ENCODE measurements around the gene CROCC. TPM values are rescaled to one million over a fixed set of nuclear protein-coding genes. Genes with fewer than 3 reads are reported as not detected.

Gene CROCC
- polyA plus RNA-seq, 1 donor (not counting 4 experiments of a cell fraction or from before 2014, with no cell fraction given), result 8.2 TPM

DNA sequence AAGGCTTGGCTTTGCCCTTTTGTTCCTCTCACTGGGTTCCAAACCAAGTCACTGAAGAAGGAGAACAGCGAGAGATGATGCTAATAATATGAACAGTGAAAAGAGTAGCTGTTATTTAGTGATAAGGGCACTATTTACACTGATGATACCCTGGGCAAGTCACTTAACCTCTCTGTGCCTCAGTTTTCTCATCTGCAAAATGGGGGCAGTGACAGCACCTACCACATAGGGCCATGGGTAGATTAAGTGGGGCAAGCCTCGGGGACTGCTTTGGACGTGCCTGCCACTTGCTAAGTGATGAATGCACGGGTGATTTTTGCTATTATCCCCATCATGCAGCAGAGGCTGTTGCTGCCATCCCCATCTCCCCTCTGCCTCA is 80.8 kb downstream of the CROCC start:
- Histone ChIP-seq H3K9me3 (ENCODE audit: control insufficient read depth, low read depth, low read length) (no peaks in the 10 kb centered on the region), H3K79me2 (ENCODE audit: control insufficient read depth, insufficient read depth, low read length) (peaks cover 3% of the 10 kb centered on the region), H3K27ac (ENCODE audit: control insufficient read depth, insufficient read depth, low read length) (no peak overlapping the region), H3K9me1 (ENCODE audit: control insufficient read depth, extremely low read depth, insufficient read depth, low read length) (peaks cover 5% of the 10 kb centered on the region), H3K9ac (ENCODE audit: control insufficient read depth, extremely low read depth, insufficient read depth, low read length) (no peak overlapping the region), H3K4me3 (ENCODE audit: control insufficient read depth in 2 of 3, extremely low read depth in 1 of 3, insufficient read depth in 2 of 3, low read depth in 1 of 3, low read length in 3 of 3) (no peak overlapping the region), H3K4me2 (ENCODE audit: control insufficient read depth, extremely low read depth, insufficient read depth, low read depth, low read length) (no peak overlapping the region), H3K27me3 (ENCODE audit: control insufficient read depth, extremely low read depth, insufficient read depth, low read length) (no peaks in the 10 kb centered on the region), H2AFZ (ENCODE audit: control insufficient read depth, low read length) (no peak overlapping the region), H3K36me3 (ENCODE audit: control insufficient read depth in 2 of 2, extremely low read depth in 1 of 2, insufficient read depth in 2 of 2, low read length in 2 of 2) (peaks cover 38 to 40% of the 10 kb centered on the region in 2 experiments), H3K4me1 (ENCODE audit: control insufficient read depth, extremely low read depth, insufficient read depth, low read length) (peaks cover 13% of the 10 kb centered on the region), H4K20me1 (ENCODE audit: control insufficient read depth, extremely low read depth, insufficient read depth, low read length) (peaks cover 4% of the 10 kb centered on the region)
- DNase-seq (ENCODE audit: low read depth, low spot score) (no peak), FAIRE-seq (no peak)
- dilution Hi-C loops (cut with MboI; ENCODE audit: extremely low pct_ligation_motif_present, low sequenced_read_pairs), result no loop called here
- no peak for TF ChIP-seq EZH2 (IDR thresholded peaks at IDR 0.05; ENCODE audit: low read length)
- TF ChIP-seq, protein P1, sequence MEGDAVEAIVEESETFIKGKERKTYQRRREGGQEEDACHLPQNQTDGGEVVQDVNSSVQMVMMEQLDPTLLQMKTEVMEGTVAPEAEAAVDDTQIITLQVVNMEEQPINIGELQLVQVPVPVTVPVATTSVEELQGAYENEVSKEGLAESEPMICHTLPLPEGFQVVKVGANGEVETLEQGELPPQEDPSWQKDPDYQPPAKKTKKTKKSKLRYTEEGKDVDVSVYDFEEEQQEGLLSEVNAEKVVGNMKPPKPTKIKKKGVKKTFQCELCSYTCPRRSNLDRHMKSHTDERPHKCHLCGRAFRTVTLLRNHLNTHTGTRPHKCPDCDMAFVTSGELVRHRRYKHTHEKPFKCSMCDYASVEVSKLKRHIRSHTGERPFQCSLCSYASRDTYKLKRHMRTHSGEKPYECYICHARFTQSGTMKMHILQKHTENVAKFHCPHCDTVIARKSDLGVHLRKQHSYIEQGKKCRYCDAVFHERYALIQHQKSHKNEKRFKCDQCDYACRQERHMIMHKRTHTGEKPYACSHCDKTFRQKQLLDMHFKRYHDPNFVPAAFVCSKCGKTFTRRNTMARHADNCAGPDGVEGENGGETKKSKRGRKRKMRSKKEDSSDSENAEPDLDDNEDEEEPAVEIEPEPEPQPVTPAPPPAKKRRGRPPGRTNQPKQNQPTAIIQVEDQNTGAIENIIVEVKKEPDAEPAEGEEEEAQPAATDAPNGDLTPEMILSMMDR (optimal IDR thresholded peaks at IDR 0.05 in 1 of 3, IDR thresholded peaks at IDR 0.05 in 1 of 3, conservative IDR thresholded peaks at IDR 0.05 in 1 of 3; ENCODE audit: extremely low read depth in 1 of 3, insufficient read depth in 2 of 3, low read length in 3 of 3), result no peak

DNA sequence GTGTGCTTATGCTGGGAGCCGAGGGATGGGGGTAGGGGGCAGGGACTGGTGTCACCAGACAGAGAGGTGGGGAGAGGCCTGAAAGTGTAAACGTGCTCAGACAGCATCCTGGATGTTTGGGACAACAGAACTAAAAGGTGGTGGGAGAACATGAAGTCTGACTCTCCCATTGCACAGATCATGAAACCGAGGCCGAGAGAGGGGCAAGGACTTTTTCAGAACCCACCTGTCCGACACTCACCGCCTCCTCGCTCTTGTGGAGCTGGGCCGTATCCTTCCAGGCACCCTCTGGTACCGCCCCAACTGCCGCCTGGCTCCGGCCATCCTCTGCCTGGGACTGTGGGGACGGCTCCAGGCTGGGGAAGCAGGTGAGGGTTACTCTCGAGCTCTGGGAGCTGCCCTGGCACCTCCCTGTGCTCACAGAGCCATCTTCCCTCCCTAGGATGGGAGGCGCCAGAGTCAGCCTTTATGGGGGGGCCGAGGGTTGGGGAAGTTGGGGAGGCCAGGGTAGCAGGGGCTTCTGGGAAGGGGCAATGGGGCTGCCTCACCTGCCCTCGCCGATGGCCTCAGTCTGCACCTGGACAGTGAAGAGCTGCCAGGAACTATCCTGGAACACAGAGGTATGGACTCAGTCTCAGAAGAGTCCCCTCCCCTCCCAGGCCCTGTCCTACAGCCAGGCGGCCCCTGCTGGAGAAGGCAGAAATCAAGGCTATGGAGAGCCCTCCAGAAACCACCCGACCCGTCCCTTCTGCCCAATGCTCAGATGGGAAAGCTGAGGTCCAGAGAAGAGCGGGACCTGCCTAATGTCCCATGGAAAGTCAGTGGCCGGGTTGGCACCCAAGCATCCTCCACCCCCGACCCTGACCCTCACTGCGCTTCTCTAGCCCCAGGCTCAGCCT is 83.0 kb downstream of the CROCC start:
- H4K20me1 ChIP-seq (ENCODE audit: control insufficient read depth, extremely low read depth, insufficient read depth, low read length), result peaks cover 7% of the 10 kb centered on the region

More for the DNA sequence above, 83.0 kb downstream of the CROCC start:
- no peaks in the 10 kb centered on the region for H3K27me3 ChIP-seq (ENCODE audit: control insufficient read depth, extremely low read depth, insufficient read depth, low read length)
- H3K4me3 ChIP-seq (ENCODE audit: control insufficient read depth in 2 of 3, extremely low read depth in 1 of 3, insufficient read depth in 2 of 3, low read depth in 1 of 3, low read length in 3 of 3), result no peak overlapping the region
- no peak overlapping the region for H2AFZ ChIP-seq (ENCODE audit: control insufficient read depth, low read length)
- peaks cover 8% of the 10 kb centered on the region for H3K4me1 ChIP-seq (ENCODE audit: control insufficient read depth, extremely low read depth, insufficient read depth, low read length)
- peaks cover 8% of the 10 kb centered on the region for H3K79me2 ChIP-seq (ENCODE audit: control insufficient read depth, insufficient read depth, low read length)
- DNase-seq (ENCODE audit: low read depth, low spot score), result no peak
- dilution Hi-C loops (cut with MboI; ENCODE audit: extremely low pct_ligation_motif_present, low sequenced_read_pairs), result no loop called here
- H3K9me3 ChIP-seq (ENCODE audit: control insufficient read depth, low read depth, low read length), result no peaks in the 10 kb centered on the region
- H3K9me1 ChIP-seq (ENCODE audit: control insufficient read depth, extremely low read depth, insufficient read depth, low read length), result peaks cover 5% of the 10 kb centered on the region
- TF ChIP-seq, protein P1 (optimal IDR thresholded peaks at IDR 0.05 in 1 of 3, IDR thresholded peaks at IDR 0.05 in 1 of 3, conservative IDR thresholded peaks at IDR 0.05 in 1 of 3; ENCODE audit: extremely low read depth in 1 of 3, insufficient read depth in 2 of 3, low read length in 3 of 3), result peak in 1 of 3 experiments; percentile 23
- TF ChIP-seq EZH2 (IDR thresholded peaks at IDR 0.05; ENCODE audit: low read length), result no peak
- peak overlapping the region; percentile 61 for H3K9ac ChIP-seq (ENCODE audit: control insufficient read depth, extremely low read depth, insufficient read depth, low read length)
- no peak overlapping the region for H3K4me2 ChIP-seq (ENCODE audit: control insufficient read depth, extremely low read depth, insufficient read depth, low read depth, low read length)
- peaks cover 31 to 40% of the 10 kb centered on the region in 2 experiments for H3K36me3 ChIP-seq (ENCODE audit: control insufficient read depth in 2 of 2, extremely low read depth in 1 of 2, insufficient read depth in 2 of 2, low read length in 2 of 2)
- no peak for FAIRE-seq
- H3K27ac ChIP-seq (ENCODE audit: control insufficient read depth, insufficient read depth, low read length), result peak overlapping the region; percentile 75
